HG03135 (cell line): ENCODE measurements around the gene PGA3.
"Not testable (repeated sequence)": the region's sequence is repeated elsewhere in the genome, so short reads cannot be mapped to it uniquely, and the experiment has no call there.

Experiments
- ATAC-seq: cut with Tn5 transposase; IDR thresholded peaks from one replicate; pipeline ENCODE4 v1.9.1; 2021; ENCODE audit warnings: mild to moderate bottlenecking, moderate library complexity; ENCODE audit not compliant: unreplicated experiment

PGA3 gene

GRCh38 chr11:61248071-61248470, 44.8 kb downstream of the PGA3 start:
- not testable (repeated sequence) for ATAC-seq

GRCh38 chr11:61249201-61249600, 45.9 kb downstream of the PGA3 start:
- ATAC-seq: not testable (repeated sequence)

GRCh38 chr11:61250796-61251765, 47.8 kb downstream of the PGA3 start:
- not testable (repeated sequence) for ATAC-seq

GRCh38 chr11:61252332-61252731, 49.0 kb downstream of the PGA3 start:
- ATAC-seq: not testable (repeated sequence)

GRCh38 chr11:61254403-61255025, 51.2 kb downstream of the PGA3 start:
- ATAC-seq: peak; percentile 70

- ATAC-seq: no peak
Observed at GRCh38 chr11:61256710-61257482, 53.6 kb downstream of the PGA3 start.

- ATAC-seq: no peak
Observed at GRCh38 chr11:61258546-61258945, 55.2 kb downstream of the PGA3 start.

- ATAC-seq: no peak
Observed at GRCh38 chr11:61259363-61259762, 56.0 kb downstream of the PGA3 start.
